HCT116 (cell line): ENCODE measurements around the gene CCDC116. TPM values are rescaled to one million over a fixed set of nuclear protein-coding genes. Genes with fewer than 3 reads are reported as not detected.
A peak's percentile ranks its signal among the peaks of the same experiment; 100 is the strongest.

ENCODE experiments used
- ATAC-seq: fragments of 200-7000 bp; cut with Tn5 transposase; 2 replicates; pipeline ENCODE4 v1.9.1; 2020; ENCODE audit warnings: mild to moderate bottlenecking, moderate library complexity
- BruUV-seq: library from RNA; stranded (reverse); fragments of 400-500 nt; replicated peaks from 2 replicates; lab custom pipeline; 2021; lab: Mats Ljungman, UMichigan
- CTCF ChIA-PET: fragments of 300-600 bp; sonication (Branson Sonifier 250); formaldehyde crosslinking; loops from one replicate; lab custom pipeline; 2021; ENCODE audit warnings: antibody characterized with exemption; lab: Charles Lee
- POLR2A ChIA-PET: fragments of 300-600, 350-600 bp; sonication (Branson Sonifier 250); formaldehyde crosslinking; loops from one replicate; lab custom pipeline; 2021; ENCODE audit warnings: antibody characterized with exemption; lab: Charles Lee
- RAD21 ChIA-PET, 2 experiments: fragments of 300-600 bp; sonication (Branson Sonifier 250); formaldehyde crosslinking; loops; one replicate each; lab custom pipeline; 2023; ENCODE audit warnings: low total read pairs in 2 of 2; ENCODE audit not compliant: uncharacterized antibody in 2 of 2, unreplicated experiment in 2 of 2, low non-redundant PET in 1 of 2; lab: Charles Lee
- DNase-seq: peaks from one replicate; pipeline ENCODE4 v3.0.0-alpha.2; 2010; ENCODE audit warnings: low read depth, low spot score
- H2AFZ ChIP-seq: fragments of 200-600 bp; shearing (Covaris generic), sonication (generic); 2 replicates; pipeline ENCODE4 v1.6.1; 2017; ENCODE audit warnings: low read depth, mixed run types, mixed read lengths, antibody characterized with exemption, low read length; ENCODE audit not compliant: poor library complexity, severe bottlenecking
- H3K27ac ChIP-seq: 2 replicates; pipeline ENCODE4 v1.5.1; 2012; ENCODE audit warnings: low read depth, low read length
- H3K27me3 ChIP-seq: fragments of 200-600 bp; sonication (generic); 2 replicates; pipeline ENCODE4 v1.6.1; 2016; ENCODE audit warnings: mixed run types, low read length, mixed read lengths; ENCODE audit not compliant: insufficient read depth
- H3K36me3 ChIP-seq, 2 experiments: fragments of 200-500 bp in 1 of 2; fragments of 200-600 bp in 1 of 2; sonication (Bioruptor generic) in 1 of 2; sonication (generic) in 1 of 2; 2 replicates each; pipeline versions ENCODE4 v1.5.1 to v1.6.1; 2014 to 2016; ENCODE audit warnings: low read length in 2 of 2, inconsistent platforms in 1 of 2, mixed read lengths in 1 of 2, mixed run types in 1 of 2; ENCODE audit not compliant: insufficient read depth in 2 of 2, control insufficient read depth in 1 of 2
- H3K4me1 ChIP-seq, 2 experiments: fragments of 200-600 bp in 1 of 2; sonication (generic) in 1 of 2; 2 replicates each; pipeline versions ENCODE4 v1.5.1 to v1.6.1; 2012 to 2017; ENCODE audit warnings: low read length in 2 of 2, inconsistent platforms in 1 of 2, mild to moderate bottlenecking in 1 of 2, mixed read lengths in 1 of 2, mixed run types in 1 of 2, moderate library complexity in 1 of 2; ENCODE audit not compliant: insufficient read depth in 2 of 2, control insufficient read depth in 1 of 2
- H3K4me2 ChIP-seq: fragments of 200-600 bp; sonication (generic); 2 replicates; pipeline ENCODE4 v1.6.1; 2017; ENCODE audit warnings: mixed run types, low read length, mixed read lengths
- H3K4me3 ChIP-seq, 2 experiments: fragments of 200-600 bp in 1 of 2; sonication (generic) in 1 of 2; replicated peaks in 1 of 2; 2 replicates each; pipeline ENCODE4 v1.5.1; 2011 to 2016; ENCODE audit warnings: low read length in 2 of 2, control low read depth in 1 of 2, low read depth in 1 of 2, mild to moderate bottlenecking in 1 of 2, mixed read lengths in 1 of 2, mixed run types in 1 of 2
- H3K79me2 ChIP-seq: fragments of 200-600 bp; sonication (generic); 2 replicates; pipeline ENCODE4 v1.6.1; 2017; ENCODE audit warnings: mild to moderate bottlenecking, mixed run types, low read length, moderate library complexity, mixed read lengths; ENCODE audit not compliant: insufficient read depth
- H3K9ac ChIP-seq: fragments of 200-600 bp; sonication (generic); 2 replicates; pipeline ENCODE4 v1.6.1; 2016; ENCODE audit warnings: low read length, mixed read lengths
- H3K9me2 ChIP-seq: fragments of 200-600 bp; sonication (generic), shearing (Covaris generic); 2 replicates; pipeline ENCODE4 v1.6.1; 2017; ENCODE audit warnings: mixed run types, mild to moderate bottlenecking, moderate library complexity; ENCODE audit not compliant: insufficient read depth
- H3K9me3 ChIP-seq, 2 experiments: fragments of 200-500 bp in 1 of 2; fragments of 200-600 bp in 1 of 2; sonication (Bioruptor generic) in 1 of 2; sonication (generic) in 1 of 2; 2 replicates each; pipeline ENCODE4 v1.6.1; 2014 to 2017; ENCODE audit warnings: low read length in 2 of 2, mixed read lengths in 2 of 2, inconsistent platforms in 1 of 2, low read depth in 1 of 2, mild to moderate bottlenecking in 1 of 2, mixed run types in 1 of 2, moderate library complexity in 1 of 2; ENCODE audit not compliant: control insufficient read depth in 1 of 2, insufficient read depth in 1 of 2
- H4K20me1 ChIP-seq: fragments of 200-600 bp; sonication (generic), shearing (Covaris generic); 2 replicates; pipeline ENCODE4 v1.6.1; 2017; ENCODE audit warnings: mixed run types, mild to moderate bottlenecking, moderate library complexity; ENCODE audit not compliant: insufficient read depth
- CBX3 ChIP-seq: IDR thresholded peaks from 2 replicates; pipeline ENCODE4 v1.6.1; 2012; ENCODE audit warnings: low read depth
- ELF1 ChIP-seq: IDR thresholded peaks from 2 replicates; pipeline ENCODE4 v1.6.1; 2012; ENCODE audit warnings: low read depth, borderline replicate concordance
- EZH2 ChIP-seq: fragments of 200-600 bp; sonication (generic); IDR thresholded peaks from 2 replicates; pipeline ENCODE4 v1.6.1; 2017; ENCODE audit warnings: antibody characterized with exemption, mixed run types
- FOSL1 ChIP-seq: IDR thresholded peaks from 2 replicates; pipeline ENCODE4 v1.6.1; 2012; ENCODE audit warnings: low read depth
- SP1 ChIP-seq: IDR thresholded peaks from 2 replicates; pipeline ENCODE4 v1.6.1; 2012; ENCODE audit warnings: low read depth
- SRF ChIP-seq: IDR thresholded peaks from 2 replicates; pipeline ENCODE4 v1.6.1; 2012; ENCODE audit warnings: low read depth
- intact Hi-C: fragments of 100-400 bp; cut with micrococcal nuclease; formaldehyde crosslinking; loops from 2 replicates; pipeline ENCODE4 v1.10.0; 2022
- total RNA-seq: library from RNA; stranded (reverse); gene quantifications from one replicate; pipeline ENCODE4 v1.2.1, GENCODE V29; 2021; ENCODE audit not compliant: unreplicated experiment
- TF ChIP-seq, protein P1 (sequence below): IDR thresholded peaks from 2 replicates; pipeline ENCODE4 v1.6.1; 2012
- TF ChIP-seq, protein P2 (sequence below): IDR thresholded peaks from 2 replicates; pipeline ENCODE4 v1.6.1; 2012; ENCODE audit warnings: low read depth

CCDC116 gene
- total RNA-seq, 1 experiment from 2014 or later = 0.66 TPM

DNA sequence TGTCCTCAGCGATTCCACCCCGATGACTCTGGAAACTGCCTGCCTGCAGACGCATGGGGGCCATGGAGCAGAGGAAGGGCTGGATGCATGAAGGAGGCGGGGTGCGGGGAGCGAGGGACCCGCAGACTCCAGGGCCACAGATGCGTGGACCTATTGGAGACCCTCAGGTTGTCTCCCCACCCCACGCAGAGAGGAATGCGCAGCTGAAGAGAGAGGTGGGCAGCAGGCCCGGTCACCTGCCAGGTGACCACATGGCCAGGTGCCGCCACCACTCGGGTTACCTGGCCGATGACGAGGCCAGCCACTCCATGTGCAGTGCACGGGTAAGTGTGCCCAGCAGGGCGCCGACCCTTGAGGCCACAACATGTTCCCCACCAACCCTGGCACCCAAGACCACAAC lies 371 bp downstream of the CCDC116 start:
- ATAC-seq = no peak
- intact Hi-C loops = no loop called here
- H3K36me3 ChIP-seq = peaks cover 0 to 5% of the 10 kb centered on the region in 2 experiments; a peak in 1 of 4 replicates
- peak overlapping the region; percentile 17; the same call in 1 of the 2 replicates for H3K4me2 ChIP-seq
- RAD21 ChIA-PET = no interaction called here
- peaks cover 18% of the 10 kb centered on the region for H3K79me2 ChIP-seq
- DNase-seq = no peak
- H4K20me1 ChIP-seq = no peaks in the 10 kb centered on the region
- CTCF ChIA-PET = interaction anchor here (1.0 to 5.7 kb wide), 2 partner anchors 10 to 14 kb away, joined by 3 to 103 read pairs; partner anchors contain the start of gene SDF2L1
- H3K27me3 ChIP-seq = no peaks in the 10 kb centered on the region
- POLR2A ChIA-PET = interaction anchor here (2.9 kb wide), 1 partner anchor 9 kb away, joined by 17 read pairs; the partner anchor contains the start of gene SDF2L1
- no peak overlapping the region for H3K27ac ChIP-seq
- H3K9ac ChIP-seq = no peak overlapping the region
- H3K4me3 ChIP-seq = no peak overlapping the region
- H3K9me2 ChIP-seq = no peaks in the 10 kb centered on the region
- no peak overlapping the region for H2AFZ ChIP-seq
- peaks cover 8 to 32% of the 10 kb centered on the region in 2 experiments for H3K4me1 ChIP-seq
- no peaks in the 10 kb centered on the region for H3K9me3 ChIP-seq
- BruUV-seq = no TSS peak
- TF ChIP-seq FOSL1 (no peak), SP1 (no peak), ELF1 (no peak), SRF (no peak), CBX3 (no peak), EZH2 (no peak)
- TF ChIP-seq, protein P1, sequence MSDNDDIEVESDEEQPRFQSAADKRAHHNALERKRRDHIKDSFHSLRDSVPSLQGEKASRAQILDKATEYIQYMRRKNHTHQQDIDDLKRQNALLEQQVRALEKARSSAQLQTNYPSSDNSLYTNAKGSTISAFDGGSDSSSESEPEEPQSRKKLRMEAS = no peak
- TF ChIP-seq, protein P2, sequence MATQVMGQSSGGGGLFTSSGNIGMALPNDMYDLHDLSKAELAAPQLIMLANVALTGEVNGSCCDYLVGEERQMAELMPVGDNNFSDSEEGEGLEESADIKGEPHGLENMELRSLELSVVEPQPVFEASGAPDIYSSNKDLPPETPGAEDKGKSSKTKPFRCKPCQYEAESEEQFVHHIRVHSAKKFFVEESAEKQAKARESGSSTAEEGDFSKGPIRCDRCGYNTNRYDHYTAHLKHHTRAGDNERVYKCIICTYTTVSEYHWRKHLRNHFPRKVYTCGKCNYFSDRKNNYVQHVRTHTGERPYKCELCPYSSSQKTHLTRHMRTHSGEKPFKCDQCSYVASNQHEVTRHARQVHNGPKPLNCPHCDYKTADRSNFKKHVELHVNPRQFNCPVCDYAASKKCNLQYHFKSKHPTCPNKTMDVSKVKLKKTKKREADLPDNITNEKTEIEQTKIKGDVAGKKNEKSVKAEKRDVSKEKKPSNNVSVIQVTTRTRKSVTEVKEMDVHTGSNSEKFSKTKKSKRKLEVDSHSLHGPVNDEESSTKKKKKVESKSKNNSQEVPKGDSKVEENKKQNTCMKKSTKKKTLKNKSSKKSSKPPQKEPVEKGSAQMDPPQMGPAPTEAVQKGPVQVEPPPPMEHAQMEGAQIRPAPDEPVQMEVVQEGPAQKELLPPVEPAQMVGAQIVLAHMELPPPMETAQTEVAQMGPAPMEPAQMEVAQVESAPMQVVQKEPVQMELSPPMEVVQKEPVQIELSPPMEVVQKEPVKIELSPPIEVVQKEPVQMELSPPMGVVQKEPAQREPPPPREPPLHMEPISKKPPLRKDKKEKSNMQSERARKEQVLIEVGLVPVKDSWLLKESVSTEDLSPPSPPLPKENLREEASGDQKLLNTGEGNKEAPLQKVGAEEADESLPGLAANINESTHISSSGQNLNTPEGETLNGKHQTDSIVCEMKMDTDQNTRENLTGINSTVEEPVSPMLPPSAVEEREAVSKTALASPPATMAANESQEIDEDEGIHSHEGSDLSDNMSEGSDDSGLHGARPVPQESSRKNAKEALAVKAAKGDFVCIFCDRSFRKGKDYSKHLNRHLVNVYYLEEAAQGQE = no peak
